HCT116 (cell line): Measurements from ENCODE around the gene RALB.
"Not testable (repeated sequence)": the region's sequence is repeated elsewhere in the genome, so short reads cannot be mapped to it uniquely, and the experiment has no call there.

ENCODE experiments used
- POLR2AphosphoS5 ChIP-seq: IDR thresholded peaks from 2 replicates; pipeline ENCODE4 v1.6.1; 2011; ENCODE audit warnings: mild to moderate bottlenecking, low read depth, low read length, moderate library complexity
- SP1 ChIP-seq: IDR thresholded peaks from 2 replicates; pipeline ENCODE4 v1.6.1; 2012; ENCODE audit warnings: low read depth
- TF ChIP-seq, protein P1 (sequence below), 3 experiments: fragments of 200-600 bp in 1 of 3; sonication (generic) in 1 of 3; IDR thresholded peaks in 2 of 3; conservative IDR thresholded peaks in 1 of 3; 2 replicates each; pipeline ENCODE4 v1.5.1; 2012 to 2017; ENCODE audit warnings: low read depth in 2 of 3, low read length in 2 of 3, antibody characterized with exemption in 1 of 3, borderline replicate concordance in 1 of 3, control low read depth in 1 of 3, mild to moderate bottlenecking in 1 of 3, mixed read lengths in 1 of 3, mixed run types in 1 of 3, moderate library complexity in 1 of 3; ENCODE audit not compliant: insufficient read depth in 1 of 3

- TF ChIP-seq, protein P1, sequence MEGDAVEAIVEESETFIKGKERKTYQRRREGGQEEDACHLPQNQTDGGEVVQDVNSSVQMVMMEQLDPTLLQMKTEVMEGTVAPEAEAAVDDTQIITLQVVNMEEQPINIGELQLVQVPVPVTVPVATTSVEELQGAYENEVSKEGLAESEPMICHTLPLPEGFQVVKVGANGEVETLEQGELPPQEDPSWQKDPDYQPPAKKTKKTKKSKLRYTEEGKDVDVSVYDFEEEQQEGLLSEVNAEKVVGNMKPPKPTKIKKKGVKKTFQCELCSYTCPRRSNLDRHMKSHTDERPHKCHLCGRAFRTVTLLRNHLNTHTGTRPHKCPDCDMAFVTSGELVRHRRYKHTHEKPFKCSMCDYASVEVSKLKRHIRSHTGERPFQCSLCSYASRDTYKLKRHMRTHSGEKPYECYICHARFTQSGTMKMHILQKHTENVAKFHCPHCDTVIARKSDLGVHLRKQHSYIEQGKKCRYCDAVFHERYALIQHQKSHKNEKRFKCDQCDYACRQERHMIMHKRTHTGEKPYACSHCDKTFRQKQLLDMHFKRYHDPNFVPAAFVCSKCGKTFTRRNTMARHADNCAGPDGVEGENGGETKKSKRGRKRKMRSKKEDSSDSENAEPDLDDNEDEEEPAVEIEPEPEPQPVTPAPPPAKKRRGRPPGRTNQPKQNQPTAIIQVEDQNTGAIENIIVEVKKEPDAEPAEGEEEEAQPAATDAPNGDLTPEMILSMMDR (IDR thresholded peaks at IDR 0.05 in 2 of 3, conservative IDR thresholded peaks at IDR 0.05 in 1 of 3; ENCODE audit: borderline replicate concordance in 1 of 3, insufficient read depth in 1 of 3, low read depth in 2 of 3, low read length in 2 of 3): not testable (repeated sequence)
- not testable (repeated sequence) for TF ChIP-seq POLR2AphosphoS5, SP1
These were observed 17.5 kb upstream of the RALB start for GRCh38 chr2:120235158-120235557.
